ELR (cell line): ENCODE data around the gene KRT27.
A peak's percentile ranks its signal among the peaks of the same experiment; 100 is the strongest.

Experiments
- DNase-seq: peaks from one replicate; pipeline ENCODE4 v3.0.0-alpha.2; 2015; ENCODE audit warnings: low read depth

The KRT27 gene

DNA sequence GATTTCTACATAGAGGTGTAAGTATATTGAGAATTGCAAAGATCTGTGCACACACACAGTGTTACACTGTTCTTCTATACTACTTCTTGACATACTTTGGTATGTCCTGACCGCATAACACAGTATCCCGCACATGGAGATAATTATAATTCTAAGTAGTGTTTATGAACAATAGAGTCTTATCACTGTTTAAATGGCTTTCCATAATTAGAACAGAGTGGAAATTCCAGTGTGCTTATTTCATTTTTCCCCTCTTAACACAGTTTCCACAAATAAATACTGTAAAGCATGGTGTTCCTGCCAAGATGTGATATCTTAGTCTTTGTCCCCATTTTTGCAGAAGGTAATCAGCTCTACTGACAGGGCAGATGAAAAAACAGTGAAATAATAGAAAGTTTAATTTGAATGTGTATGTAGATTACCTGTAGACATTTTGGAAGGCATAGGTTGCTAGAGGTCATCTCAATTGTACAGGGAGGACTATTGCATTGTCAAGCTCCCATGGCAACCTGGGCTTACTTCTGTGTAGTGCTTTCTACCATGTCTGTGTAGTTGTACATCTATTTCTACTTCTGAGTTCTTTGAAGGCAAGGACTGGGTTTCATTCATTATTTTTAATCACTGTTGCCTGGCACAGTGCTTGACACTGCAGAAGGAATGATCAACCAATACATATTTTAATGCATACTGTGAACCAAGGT is 27.5 kb upstream of the KRT27 start:
- DNase-seq = no peak

DNA sequence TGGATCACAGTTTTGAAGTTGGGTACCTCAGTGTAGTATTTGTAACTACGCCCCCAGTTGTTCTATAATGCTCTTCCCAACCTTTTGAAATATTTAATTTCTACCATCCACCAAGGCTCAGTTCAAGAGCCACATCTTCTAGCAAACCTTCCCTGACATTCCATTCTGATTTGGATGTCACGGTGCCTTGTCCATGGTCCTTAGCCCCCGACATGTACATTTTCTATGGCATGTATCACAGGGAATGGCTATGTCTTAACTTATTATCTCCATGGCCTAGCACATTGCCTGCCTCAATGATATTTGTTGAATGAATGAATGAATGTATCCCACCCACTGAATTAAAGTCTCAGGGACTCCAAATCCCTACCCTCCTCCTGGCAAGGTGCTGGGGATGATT is 23.8 kb upstream of the KRT27 start:
- no peak for DNase-seq

DNA sequence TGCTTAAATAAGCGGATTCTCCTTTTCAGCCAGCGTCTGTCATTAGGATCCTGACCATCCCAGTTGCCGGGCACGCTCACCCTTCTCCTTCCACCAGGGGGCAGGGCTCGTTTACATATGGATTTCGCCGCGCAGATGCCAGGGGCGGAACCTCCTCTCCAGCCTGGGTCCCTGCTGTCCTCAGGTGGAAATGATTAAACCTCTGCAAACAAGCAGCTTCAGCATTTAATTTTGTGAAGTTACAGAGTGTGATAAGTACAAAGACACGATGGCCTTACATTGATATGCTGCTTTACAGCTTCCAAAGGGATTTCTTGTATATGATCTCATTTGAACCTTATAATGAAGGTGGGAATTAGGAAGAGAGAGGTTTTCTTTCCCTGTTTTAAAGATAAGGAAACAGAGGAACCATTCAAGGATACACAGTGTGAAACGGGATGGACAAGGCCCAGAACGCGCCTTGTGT is 21.3 kb upstream of the KRT27 start:
- peak; percentile 83 for DNase-seq

DNA sequence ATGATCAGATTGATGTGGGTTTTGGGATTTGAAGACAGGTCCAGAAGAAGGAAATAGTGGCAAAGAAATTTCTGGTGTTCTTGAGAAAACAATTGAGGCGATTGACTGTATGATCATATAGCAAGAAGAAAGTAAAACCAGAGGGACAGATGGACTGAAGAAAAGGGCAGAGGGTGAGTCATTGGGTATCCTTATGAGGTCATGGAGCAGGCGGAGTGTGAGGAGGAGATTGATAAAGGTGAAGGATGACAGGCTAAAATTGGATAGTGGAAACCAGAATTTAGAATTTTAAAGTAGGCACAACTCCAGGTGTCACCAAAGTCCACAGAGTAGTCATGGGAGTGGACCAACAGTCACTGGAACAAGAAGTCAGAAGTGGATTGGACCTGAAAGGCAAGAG is 18.8 kb upstream of the KRT27 start:
- DNase-seq = no peak

DNA sequence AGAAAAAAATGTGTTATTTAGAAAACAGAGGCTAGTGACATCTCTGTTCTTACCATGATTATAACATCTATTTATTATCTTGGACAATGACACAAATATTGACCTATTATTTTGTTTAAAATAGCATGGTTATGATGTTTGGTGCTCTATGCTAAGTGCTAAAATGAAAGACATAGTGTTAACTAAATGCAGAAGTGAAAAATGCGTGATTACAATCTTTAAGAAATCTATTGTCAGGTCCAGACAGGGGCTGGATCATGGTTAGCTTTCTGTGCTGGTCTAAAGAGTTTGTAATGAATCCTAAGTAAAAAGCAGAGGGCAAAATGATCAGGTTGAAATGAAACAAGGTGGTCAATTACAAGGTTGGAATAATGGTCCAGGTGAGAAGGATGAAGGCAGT is 18.0 kb upstream of the KRT27 start:
- no peak for DNase-seq

DNA sequence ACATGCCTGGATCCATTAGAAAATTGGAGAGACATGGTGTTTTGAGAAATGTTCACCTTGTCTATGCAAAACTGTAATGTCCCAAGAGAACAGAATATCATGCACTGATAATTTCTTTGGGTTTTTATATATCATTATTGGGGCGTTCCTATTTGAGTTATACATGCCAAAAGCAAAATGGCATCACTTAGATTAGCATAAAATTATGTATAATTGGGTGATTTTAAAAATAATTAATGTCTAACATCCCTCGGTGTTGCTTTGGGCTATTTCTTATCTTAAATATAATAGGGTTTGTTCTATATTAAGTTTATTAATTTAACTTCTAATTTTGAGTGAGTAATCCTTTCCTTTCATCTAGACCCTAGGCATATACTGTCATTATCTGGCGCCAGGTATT is 17.5 kb upstream of the KRT27 start, which contains the start of gene KRT28:
Gene KRT28 (minus strand): TSS at position 101 of the 400 bp plus-strand sequence. CDS start 66 bp downstream, at position 35.
- no peak for DNase-seq

DNA sequence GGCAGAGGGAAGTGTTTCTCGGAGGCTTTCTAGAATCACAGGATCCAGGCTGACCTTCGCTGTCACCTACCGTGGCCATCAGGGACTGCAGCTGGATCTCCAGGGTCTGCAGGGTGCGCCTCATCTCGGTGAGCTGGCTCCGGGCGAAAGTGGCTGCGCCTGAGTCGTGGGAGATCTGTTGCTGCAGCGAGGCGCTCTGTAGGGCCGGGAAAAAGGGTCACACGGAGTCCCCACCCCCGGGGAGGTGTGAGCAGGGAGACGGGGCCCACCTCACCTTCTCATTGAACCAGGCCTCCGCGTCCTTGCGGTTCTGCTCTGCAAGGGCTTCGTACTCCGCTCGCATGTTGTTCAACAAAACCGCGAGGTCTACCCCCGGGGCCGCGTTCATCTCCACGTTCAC is 14.5 kb upstream of the KRT27 start:
- DNase-seq = no peak

DNA sequence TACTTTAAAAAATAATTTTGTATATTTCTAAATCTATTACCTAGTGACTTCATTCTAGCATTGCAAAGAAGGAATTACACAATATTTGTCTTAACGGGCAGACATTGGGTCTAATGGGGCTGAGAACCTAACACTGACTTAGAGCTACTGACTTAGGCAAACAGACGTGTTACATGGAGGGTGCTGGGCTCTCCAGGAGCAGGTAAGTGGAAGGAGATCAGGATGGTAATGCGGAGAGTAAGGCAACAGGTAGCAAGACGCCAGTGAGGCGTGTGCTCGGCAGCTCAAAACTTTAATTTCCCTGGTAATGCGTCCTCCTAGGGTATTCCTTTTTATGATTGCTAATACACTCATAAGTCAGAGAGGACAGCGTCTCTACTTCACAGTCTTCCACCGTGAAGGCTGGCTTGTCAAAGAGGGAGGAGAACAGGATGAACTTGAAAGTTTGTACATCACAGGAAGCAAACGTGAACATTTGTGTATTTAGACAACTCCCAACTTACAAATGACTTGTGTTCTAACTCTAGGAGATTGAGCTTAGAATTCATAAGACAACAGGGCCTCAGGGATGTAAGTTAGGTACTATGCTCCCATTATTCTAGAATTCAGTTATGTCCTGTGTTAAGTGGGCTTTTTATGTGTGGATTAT is 12.8 kb upstream of the KRT27 start:
- no peak for DNase-seq

DNA sequence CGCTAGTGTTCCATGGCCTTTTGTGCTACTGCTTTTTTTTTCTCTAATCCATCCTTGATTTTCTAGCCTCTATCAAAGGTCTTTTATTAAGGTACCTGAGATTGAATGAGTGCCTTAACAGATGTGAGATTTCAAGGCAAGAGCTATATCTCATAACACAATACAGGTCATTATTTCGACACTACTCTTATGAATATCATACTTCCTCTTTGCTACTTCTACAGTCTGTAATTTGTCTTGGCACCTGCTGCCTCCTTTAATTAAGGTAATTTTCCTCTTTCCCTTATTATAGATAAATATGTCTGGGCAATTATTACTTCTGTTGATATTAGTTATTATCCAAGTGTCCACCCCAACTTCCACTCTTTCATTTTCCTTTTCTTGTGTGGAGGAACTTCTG is 12.1 kb upstream of the KRT27 start:
- no peak for DNase-seq

DNA sequence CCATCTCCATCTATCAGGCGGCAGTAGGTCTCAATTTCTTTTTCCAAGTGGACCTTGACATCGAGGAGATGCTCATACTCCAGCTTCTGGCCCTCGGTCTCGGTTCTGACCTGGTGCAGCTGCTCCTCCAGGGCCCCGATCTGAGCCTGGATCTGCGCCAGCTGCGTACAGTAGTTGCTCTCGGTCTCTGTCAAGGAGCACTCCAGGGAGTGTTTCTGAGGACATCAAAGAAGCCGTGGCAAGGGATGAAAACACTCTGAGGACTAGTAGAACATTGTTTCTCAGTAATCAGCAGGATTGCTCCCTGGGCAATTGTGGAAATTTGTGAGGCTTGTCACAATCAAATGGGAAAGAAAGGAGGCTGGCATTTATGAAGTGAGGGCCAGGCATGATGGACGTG is 11.5 kb upstream of the KRT27 start:
- DNase-seq = no peak

DNA sequence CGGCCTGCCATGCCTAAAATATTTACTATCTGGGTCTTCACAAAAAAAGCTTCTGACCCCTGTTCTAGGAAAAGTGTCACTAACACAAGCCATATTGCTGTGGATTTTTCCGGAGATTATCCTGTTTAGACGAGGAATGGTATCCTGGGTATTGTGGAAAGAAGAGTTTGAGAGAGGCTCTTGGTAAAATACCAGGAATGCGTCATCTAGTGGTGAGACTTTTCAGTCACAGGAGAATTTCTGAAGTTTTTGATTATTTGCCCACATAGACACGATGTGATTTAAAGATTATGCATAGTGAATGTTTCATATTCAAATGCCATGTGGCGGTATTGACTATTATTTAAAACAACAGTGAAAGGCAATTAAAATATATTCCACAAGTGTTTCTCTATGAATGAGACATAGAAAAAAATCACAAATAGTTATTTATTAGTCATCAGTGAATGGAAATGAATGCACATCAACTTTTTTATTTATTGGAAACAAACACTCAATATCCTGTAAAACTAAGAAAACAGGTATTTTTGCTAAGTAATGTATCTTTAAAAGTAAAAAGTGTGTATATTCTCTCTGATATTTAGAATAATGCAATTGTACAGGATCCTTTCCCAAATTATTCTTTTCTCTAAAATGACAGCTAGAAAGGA is 9.6 kb upstream of the KRT27 start:
- peak; percentile 68 for DNase-seq

DNA sequence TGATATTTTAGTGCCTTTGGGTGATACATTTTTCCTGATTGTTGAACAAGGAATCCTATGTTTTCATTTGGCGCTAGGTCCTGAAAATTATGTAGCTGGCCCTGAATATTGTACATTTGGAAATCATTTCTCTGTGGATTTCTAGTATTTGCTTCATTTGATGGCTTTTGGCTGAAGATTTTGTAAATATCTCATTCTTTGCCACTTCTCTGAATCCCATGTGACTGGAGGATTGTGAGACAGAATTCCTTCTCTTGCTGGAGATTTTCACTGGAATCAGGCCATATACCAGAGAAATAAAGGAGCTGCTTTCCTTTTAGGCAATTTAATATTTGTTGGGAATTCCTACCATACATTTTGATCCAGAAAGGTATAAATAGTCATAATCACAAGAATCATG is 8.8 kb upstream of the KRT27 start:
- DNase-seq = no peak

DNA sequence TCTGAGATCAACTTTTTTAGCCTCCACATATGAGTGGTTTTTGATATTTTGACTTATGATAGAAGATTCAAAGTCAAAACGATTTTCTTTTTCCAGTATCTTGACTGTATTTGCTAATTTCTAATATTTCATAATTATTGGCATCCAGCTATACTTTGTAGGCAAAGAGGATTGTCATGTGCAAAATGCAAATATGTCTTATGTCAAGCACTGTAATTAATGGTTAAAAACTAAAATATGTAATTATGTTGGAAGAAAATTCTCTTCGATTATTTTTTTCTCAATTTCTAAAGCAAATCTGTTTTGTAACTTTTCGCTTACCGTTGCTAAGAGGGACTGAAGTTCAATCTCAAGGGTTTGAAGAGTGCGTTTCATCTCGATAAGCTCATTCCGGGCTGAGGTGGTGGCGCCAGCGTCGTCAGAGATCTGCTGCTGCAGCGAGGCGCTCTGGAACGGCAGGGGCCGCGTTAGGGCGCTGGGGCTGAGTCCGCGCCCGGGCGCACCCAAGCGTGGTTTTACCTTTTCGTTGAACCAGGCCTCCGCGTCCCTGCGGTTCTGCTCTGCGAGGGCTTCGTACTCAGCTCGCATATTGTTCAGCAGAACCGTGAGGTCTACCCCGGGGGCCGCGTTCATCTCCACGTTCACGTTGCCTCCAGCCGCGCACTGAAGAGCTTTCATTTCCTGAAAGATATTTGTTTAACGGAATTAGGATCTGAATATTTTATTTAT is 3.0 kb downstream of the KRT27 start:
- no peak for DNase-seq

DNA sequence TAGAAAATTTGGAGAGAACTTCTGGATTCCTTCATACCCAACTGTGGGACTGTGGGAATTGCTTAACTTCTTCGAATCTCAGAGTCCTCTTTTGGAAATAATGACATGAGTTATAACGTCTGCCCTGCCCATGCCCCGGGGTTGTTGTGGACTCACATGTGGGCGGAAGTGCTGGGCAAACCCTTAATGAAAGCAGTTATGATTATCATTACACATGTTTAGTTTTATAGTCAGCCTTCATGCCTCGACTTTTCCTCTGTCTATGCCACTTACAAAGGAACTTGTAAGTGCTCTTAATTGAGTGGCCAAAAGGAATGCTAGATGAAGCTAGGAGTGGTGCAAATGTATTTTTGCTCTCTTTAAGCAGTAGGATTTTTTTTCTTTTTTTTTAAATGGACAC is 3.9 kb downstream of the KRT27 start:
- DNase-seq = no peak

DNA sequence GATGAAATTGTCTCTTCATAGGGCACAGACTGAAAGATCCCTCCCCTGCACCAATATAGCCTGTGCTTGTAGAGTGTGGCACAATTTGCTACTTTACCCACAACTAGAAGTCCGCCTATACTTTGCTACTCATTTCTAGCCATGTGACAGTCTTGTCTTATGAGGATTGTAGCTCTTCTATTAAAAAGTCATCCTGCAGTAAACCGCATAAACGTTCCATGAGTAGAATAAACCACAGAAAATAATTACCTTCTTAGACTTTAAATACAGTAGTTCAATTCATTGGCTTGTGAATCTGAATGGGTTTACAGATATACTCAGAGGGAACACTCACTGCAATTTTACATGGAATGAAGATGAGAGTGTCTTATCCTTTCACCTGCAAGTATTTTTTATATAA is 4.4 kb downstream of the KRT27 start:
- DNase-seq = no peak

DNA sequence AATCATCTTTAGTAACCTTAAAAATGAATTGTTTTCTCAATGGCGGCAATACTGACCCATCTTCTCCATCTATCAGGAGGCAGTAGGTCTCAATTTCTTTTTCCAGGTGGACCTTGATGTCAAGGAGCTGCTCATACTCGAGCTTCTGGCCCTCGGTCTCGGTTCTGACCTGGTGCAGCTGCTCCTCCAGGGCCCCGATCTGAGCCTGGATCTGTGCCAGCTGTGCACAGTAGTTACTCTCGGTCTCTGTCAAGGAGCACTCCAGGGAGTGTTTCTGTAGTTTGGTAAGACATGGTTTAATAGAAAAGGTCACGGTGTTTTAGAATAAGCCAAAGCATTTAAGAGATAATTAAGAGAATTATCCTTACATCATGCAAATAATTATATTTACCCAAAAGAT is 4.9 kb downstream of the KRT27 start:
- no peak for DNase-seq

DNA sequence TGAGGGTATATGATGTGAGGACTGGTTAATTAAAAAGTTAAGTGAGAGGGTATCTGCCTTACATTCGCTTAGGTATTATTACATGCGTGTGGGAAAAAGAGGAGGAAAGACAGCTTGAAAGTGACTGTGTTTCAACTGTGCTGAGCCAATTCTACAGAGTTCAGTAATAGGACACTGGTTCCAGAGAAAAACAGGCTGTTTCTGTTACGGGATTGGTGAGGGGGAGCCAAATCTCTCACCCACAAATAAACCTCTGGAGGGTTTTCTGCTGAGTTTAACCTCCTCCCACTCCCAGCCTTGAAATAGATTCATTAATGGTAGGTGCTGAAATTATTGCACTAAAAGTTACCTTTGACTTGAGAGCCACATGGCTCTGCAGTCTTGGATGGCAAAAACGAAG is 6.4 kb downstream of the KRT27 start:
- no peak for DNase-seq

DNA sequence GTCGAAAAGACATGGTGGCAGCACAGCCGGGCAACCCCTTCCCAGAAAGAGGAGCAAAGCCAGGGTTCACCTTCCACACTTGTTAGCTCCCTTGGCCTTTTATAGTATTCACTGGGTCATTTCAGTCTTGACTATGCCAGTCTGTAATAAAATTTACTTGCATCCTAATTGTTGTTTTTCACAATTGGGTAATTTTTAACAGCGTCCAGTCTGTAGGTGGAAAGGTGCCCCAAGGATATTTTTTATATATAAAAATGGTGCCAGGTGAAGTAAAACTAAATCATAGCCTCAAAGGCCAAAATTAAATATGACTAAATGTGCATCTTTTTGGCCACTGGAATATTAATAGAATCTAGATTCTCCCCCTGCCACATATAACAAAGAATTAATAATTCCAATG is 10.2 kb downstream of the KRT27 start, which contains the start of gene KRT26:
Gene KRT26 (minus strand): TSS at position 101 of the 400 bp plus-strand sequence. CDS start 88 bp downstream, at position 13.
- DNase-seq = no peak

DNA sequence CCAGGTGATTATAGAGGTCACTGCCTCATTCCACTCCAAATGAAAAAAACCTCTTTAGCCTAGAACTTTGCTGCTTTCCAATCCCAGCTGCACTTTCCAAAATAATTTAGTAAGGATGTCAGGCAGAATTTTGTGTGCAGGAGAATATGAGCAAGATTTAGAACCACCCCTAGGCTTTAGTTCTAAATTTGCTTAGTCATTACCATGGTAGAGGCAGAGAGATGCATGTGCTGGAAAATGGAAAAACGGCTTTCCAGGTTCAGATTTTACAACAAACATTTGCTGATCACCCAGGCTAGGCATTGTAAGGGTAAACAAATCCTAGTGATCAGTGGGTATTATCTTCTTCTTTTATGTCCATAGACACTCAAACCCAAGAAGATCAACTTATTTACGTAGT is 16.7 kb downstream of the KRT27 start:
- DNase-seq = no peak

DNA sequence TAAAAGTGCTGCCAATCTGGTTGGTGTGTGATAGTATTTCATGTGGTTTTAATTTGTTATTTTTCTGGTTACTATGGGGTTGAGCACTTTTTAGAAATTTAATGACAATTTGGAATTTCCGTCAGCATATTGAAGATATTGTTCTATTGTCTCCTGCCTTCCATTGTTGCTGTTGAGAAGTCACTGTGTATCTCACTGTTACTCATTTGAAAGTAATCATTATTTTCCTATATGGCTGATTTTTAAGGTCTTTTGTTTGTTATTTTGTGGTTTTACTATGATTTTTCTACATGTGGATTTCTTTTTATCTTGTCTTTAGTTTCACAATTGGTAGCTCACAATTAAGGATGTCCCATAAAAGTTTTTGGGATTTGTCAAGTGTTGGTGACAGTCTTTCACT is 18.6 kb downstream of the KRT27 start:
- DNase-seq = no peak

DNA sequence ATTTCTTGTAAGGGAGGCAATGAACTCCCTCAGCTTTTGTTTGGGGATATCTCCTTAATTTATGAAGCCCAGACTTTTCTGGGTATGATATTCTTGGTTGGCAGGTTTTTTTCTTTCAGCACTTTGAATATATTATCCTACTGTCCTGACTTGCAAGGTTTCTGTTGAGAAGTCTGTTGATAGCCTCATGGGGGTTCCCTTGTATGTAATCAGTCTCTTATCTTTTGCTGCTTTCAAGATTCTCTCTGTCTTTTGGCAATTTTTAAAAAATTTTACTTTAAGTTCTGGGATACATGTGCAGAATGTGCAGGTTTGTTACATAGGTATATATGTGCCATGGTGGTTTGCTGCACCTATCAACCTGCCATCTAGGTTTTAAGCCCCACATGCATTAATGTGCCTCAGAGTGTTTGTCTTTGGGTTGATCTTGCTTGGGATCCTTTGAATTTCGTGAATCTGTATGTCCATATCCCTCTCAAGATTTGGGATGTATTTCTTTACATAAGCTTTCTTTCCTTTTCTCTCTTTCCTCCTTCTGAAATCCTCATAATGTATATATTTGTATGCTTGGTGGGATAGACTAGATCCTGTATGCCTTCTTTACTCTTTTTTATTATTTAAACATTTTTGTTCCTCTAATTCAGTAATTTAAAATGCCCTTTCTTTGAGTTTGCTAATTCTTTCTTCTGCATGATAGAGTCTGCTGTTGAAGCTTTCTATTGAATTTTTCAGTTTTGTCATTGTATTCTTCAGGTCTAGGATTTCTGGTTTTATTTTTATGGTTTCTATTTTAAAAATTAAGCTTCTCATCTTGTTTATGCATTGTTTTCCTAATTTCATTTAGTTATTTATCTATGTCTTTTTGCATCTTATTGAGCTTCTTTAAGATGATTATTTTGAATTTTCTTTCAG is 22.0 kb downstream of the KRT27 start:
- no peak for DNase-seq
